Mesendoderm (in vitro differentiated cells): Measurements from ENCODE around the gene SPINDOC.

Experiments used
- DNase-seq: peaks from one replicate; pipeline ENCODE4 v3.0.0; 2013
- H2AK5ac ChIP-seq: 2 replicates; pipeline ENCODE4 v1.6.1; 2013; ENCODE audit warnings: low read length, inconsistent platforms
- H2BK120ac ChIP-seq: 2 replicates; pipeline ENCODE4 v1.6.1; 2013; ENCODE audit warnings: low read depth, mild to moderate bottlenecking, low read length, moderate library complexity, mixed read lengths
- H2BK15ac ChIP-seq: replicated peaks from 2 replicates; pipeline ENCODE4 v1.6.1; 2013; ENCODE audit warnings: low read depth, mild to moderate bottlenecking, moderate library complexity
- H2BK5ac ChIP-seq: 2 replicates; pipeline ENCODE4 v1.6.1; 2013; ENCODE audit warnings: low read length, inconsistent platforms
- H3K18ac ChIP-seq: 2 replicates; pipeline ENCODE4 v1.6.1; 2013; ENCODE audit warnings: mild to moderate bottlenecking, low read length, mixed read lengths
- H3K23ac ChIP-seq: one replicate; pipeline ENCODE4 v1.6.1; 2013; ENCODE audit warnings: low read length
- H3K27ac ChIP-seq: 2 replicates; pipeline ENCODE4 v1.5.1; 2013; ENCODE audit warnings: low read depth, mild to moderate bottlenecking, inconsistent platforms, low read length, moderate library complexity
- H3K27me3 ChIP-seq: 2 replicates; pipeline ENCODE4 v1.6.1; 2013; ENCODE audit warnings: low read length, control low read depth, mild to moderate bottlenecking, inconsistent platforms; ENCODE audit not compliant: insufficient read depth, poor library complexity
- H3K36me3 ChIP-seq: 2 replicates; pipeline ENCODE4 v1.6.1; 2013; ENCODE audit warnings: low read length, inconsistent platforms; ENCODE audit not compliant: control insufficient read depth, insufficient read depth
- H3K4ac ChIP-seq: one replicate; pipeline ENCODE4 v1.6.1; 2013; ENCODE audit warnings: low read depth, mild to moderate bottlenecking, low read length, moderate library complexity
- H3K4me1 ChIP-seq: 2 replicates; pipeline ENCODE4 v1.6.1; 2013; ENCODE audit warnings: low read depth, low read length, inconsistent platforms; ENCODE audit not compliant: control insufficient read depth
- H3K4me2 ChIP-seq: 2 replicates; pipeline ENCODE4 v1.6.1; 2013; ENCODE audit warnings: low read length
- H3K4me3 ChIP-seq: 2 replicates; pipeline ENCODE4 v1.5.1; 2013; ENCODE audit warnings: mild to moderate bottlenecking, low read length
- H3K56ac ChIP-seq: one replicate; pipeline ENCODE4 v1.6.1; 2013; ENCODE audit warnings: low read length
- H3K79me1 ChIP-seq: 2 replicates; pipeline ENCODE4 v1.6.1; 2013; ENCODE audit warnings: low read length, inconsistent platforms
- H3K79me2 ChIP-seq: 2 replicates; pipeline ENCODE4 v1.6.1; 2013; ENCODE audit warnings: mild to moderate bottlenecking, low read length; ENCODE audit not compliant: control insufficient read depth, insufficient read depth
- H3K9ac ChIP-seq: 2 replicates; pipeline ENCODE4 v1.6.1; 2013; ENCODE audit warnings: low read length, inconsistent platforms
- H4K5ac ChIP-seq: one replicate; pipeline ENCODE4 v1.6.1; 2013; ENCODE audit warnings: low read length
- H4K8ac ChIP-seq: one replicate; pipeline ENCODE4 v1.6.1; 2013; ENCODE audit warnings: low read depth, mild to moderate bottlenecking, control low read depth, low read length, moderate library complexity
- WGBS: extraction: QIAGEN DNeasy Blood & Tissue Kit; methylation state at CpG from one replicate; pipeline ENCODE4 v1.1.7; 2013; ENCODE audit warnings: low lambda C conversion rate, missing lambda C conversion rate; ENCODE audit not compliant: insufficient coverage; ENCODE audit errors: extremely low coverage; 5-methylcytosine and 5-hydroxymethylcytosine counted together

Gene SPINDOC

GRCh38 chr11:63847363-63847762 lies 34.1 kb downstream of the SPINDOC start:
- Histone ChIP-seq H3K79me1 (peaks cover 19% of the 10 kb centered on the region), H3K4me2 (no peak overlapping the region), H3K23ac (no peak overlapping the region), H3K4me3 (no peak overlapping the region), H3K36me3 (no peaks in the 10 kb centered on the region), H2AK5ac (no peak overlapping the region), H3K27me3 (no peaks in the 10 kb centered on the region), H3K27ac (peak overlapping the region; percentile 46), H3K4ac (peak overlapping the region; percentile 26), H4K8ac (no peak overlapping the region), H4K5ac (no peak overlapping the region), H2BK15ac (no peak overlapping the region), H3K56ac (peak overlapping the region; percentile 61), H2BK5ac (no peak overlapping the region), H3K18ac (peak overlapping the region; percentile 22), H3K79me2 (peaks cover 71% of the 10 kb centered on the region), H2BK120ac (no peak overlapping the region), H3K4me1 (peaks cover 15% of the 10 kb centered on the region), H3K9ac (peak overlapping the region; percentile 10)
- DNase-seq, result peak; percentile 84
- WGBS, result no CpG with 5 or more reads among the region's 3 CpGs

DNA sequence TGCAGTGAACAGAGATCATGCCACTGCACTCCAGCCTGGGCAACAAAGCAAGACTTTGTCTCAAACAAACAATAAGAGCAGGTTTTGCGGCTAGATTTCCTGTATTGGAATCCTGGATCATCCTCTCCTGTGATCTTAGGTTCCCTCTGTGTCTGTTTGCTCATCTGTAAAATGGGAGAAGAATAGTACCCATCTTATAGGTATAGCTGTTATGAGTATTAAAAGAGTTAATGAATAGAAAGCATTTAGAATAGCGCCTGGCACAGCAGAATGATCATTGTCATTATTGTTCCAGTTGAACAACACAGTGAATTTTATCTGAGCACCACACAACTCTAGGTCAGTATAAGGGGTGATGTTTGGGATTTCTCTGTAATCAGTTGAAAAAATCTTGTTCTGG lies 36.4 kb downstream of the SPINDOC start:
- no peak for DNase-seq
- no peak overlapping the region for H3K56ac ChIP-seq
- no peak overlapping the region for H4K8ac ChIP-seq
- H3K4me1 ChIP-seq, result peaks cover 11% of the 10 kb centered on the region
- H3K18ac ChIP-seq, result no peak overlapping the region
- H2BK5ac ChIP-seq, result no peak overlapping the region
- no peak overlapping the region for H2BK15ac ChIP-seq
- no peaks in the 10 kb centered on the region for H3K27me3 ChIP-seq
- H3K4me2 ChIP-seq, result no peak overlapping the region
- no peak overlapping the region for H3K4me3 ChIP-seq
- no peak overlapping the region for H3K27ac ChIP-seq
- no peak overlapping the region for H3K23ac ChIP-seq
- no peak overlapping the region for H3K9ac ChIP-seq
- peaks cover 53% of the 10 kb centered on the region for H3K79me2 ChIP-seq
- H3K79me1 ChIP-seq, result peaks cover 12% of the 10 kb centered on the region
- no peak overlapping the region for H2BK120ac ChIP-seq
- no peak overlapping the region for H3K4ac ChIP-seq
- no peak overlapping the region for H2AK5ac ChIP-seq
- WGBS, result no CpG with 5 or more reads among the region's 2 CpGs
- H3K36me3 ChIP-seq, result no peaks in the 10 kb centered on the region
- H4K5ac ChIP-seq, result no peak overlapping the region

- H2BK120ac ChIP-seq, result no peak overlapping the region
- WGBS, result no CpG with 5 or more reads among the region's 5 CpGs
These were observed 37.7 kb downstream of the SPINDOC start for GRCh38 chr11:63850920-63851319.

DNA sequence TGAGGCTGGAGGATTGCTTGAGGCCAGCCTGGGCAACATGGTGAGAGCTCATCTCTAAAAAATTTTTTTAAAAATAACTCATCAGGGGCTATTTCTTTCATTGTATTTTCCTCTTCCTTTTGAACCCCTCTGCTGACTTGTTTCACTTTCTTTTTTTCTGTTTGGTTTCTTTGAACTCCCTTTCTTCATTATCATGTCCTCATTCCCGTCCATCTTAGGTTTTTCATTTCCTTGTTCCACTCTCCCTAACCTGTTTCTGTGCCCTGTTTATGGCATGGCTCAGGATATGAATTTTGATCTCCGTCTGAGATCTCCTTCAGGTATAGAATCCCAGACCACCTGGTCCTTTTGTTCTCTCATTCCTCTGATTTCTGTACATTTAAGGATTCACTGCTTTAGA lies 38.1 kb downstream of the SPINDOC start:
- H3K4ac ChIP-seq, result no peak overlapping the region
- no peak overlapping the region for H3K56ac ChIP-seq
- no peak overlapping the region for H3K18ac ChIP-seq
- H3K4me3 ChIP-seq, result no peak overlapping the region
- H3K27me3 ChIP-seq, result no peaks in the 10 kb centered on the region
- H2BK120ac ChIP-seq, result no peak overlapping the region
- no peak overlapping the region for H4K8ac ChIP-seq
- no peak overlapping the region for H2BK5ac ChIP-seq
- peaks cover 5% of the 10 kb centered on the region for H3K4me1 ChIP-seq
- no peak overlapping the region for H2AK5ac ChIP-seq
- no peaks in the 10 kb centered on the region for H3K36me3 ChIP-seq
- H4K5ac ChIP-seq, result no peak overlapping the region
- peaks cover 48% of the 10 kb centered on the region for H3K79me2 ChIP-seq
- peaks cover 12% of the 10 kb centered on the region for H3K79me1 ChIP-seq
- no peak overlapping the region for H2BK15ac ChIP-seq
- H3K23ac ChIP-seq, result no peak overlapping the region
- H3K9ac ChIP-seq, result no peak overlapping the region
- WGBS, result no CpG with 5 or more reads among the region's 2 CpGs
- no peak overlapping the region for H3K4me2 ChIP-seq
- DNase-seq, result no peak
- H3K27ac ChIP-seq, result no peak overlapping the region

More at GRCh38 chr11:63850920-63851319, 37.7 kb downstream of the SPINDOC start:
- H3K4me2 ChIP-seq, result no peak overlapping the region
- no peak overlapping the region for H2BK5ac ChIP-seq
- H3K4me1 ChIP-seq, result peaks cover 5% of the 10 kb centered on the region
- H3K4me3 ChIP-seq, result no peak overlapping the region
- H4K5ac ChIP-seq, result no peak overlapping the region
- no peaks in the 10 kb centered on the region for H3K27me3 ChIP-seq
- no peak overlapping the region for H2AK5ac ChIP-seq
- H3K56ac ChIP-seq, result no peak overlapping the region
- no peak overlapping the region for H2BK15ac ChIP-seq
- no peak overlapping the region for H3K9ac ChIP-seq
- H3K23ac ChIP-seq, result no peak overlapping the region
- no peak overlapping the region for H4K8ac ChIP-seq
- no peak overlapping the region for H3K27ac ChIP-seq
- peaks cover 10% of the 10 kb centered on the region for H3K79me1 ChIP-seq
- peaks cover 47% of the 10 kb centered on the region for H3K79me2 ChIP-seq
- H3K4ac ChIP-seq, result no peak overlapping the region
- no peaks in the 10 kb centered on the region for H3K36me3 ChIP-seq
- no peak overlapping the region for H3K18ac ChIP-seq
- DNase-seq, result no peak

DNA sequence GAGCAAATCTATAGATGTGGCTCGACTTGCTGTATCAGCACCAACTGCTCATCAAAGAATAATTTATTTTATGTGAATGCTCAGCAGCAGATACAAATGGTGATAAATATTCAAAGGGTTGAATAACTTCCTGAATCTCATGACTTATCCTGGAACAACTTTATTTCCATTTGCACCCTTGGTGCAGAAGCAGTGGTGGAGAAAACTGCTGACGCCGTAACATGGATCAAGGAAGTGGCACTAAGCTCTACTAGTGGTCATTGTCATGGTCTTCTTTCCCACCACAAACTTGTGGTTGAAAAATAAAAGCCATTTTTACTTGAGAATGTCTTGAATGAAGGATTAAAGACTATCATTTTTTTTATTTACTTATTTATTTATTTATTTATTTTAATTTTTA lies 40.2 kb downstream of the SPINDOC start:
- Histone ChIP-seq H3K4me3 (no peak overlapping the region), H3K9ac (no peak overlapping the region), H2BK120ac (no peak overlapping the region), H3K4me2 (no peak overlapping the region), H4K8ac (no peak overlapping the region), H2BK15ac (no peak overlapping the region), H3K4ac (no peak overlapping the region), H3K56ac (no peak overlapping the region), H3K27me3 (no peaks in the 10 kb centered on the region), H3K36me3 (no peaks in the 10 kb centered on the region), H3K4me1 (no peaks in the 10 kb centered on the region), H2BK5ac (no peak overlapping the region), H3K27ac (no peak overlapping the region), H4K5ac (no peak overlapping the region), H3K23ac (no peak overlapping the region), H3K79me2 (peaks cover 43% of the 10 kb centered on the region), H2AK5ac (no peak overlapping the region), H3K18ac (no peak overlapping the region), H3K79me1 (peaks cover 13% of the 10 kb centered on the region)
- no peak for DNase-seq
- no CpG with 5 or more reads among the region's 3 CpGs for WGBS

GRCh38 chr11:63854696-63855095 lies 41.4 kb downstream of the SPINDOC start:
- Histone ChIP-seq H3K4ac (no peak overlapping the region), H2BK120ac (no peak overlapping the region), H3K18ac (no peak overlapping the region), H3K36me3 (no peaks in the 10 kb centered on the region), H3K27me3 (no peaks in the 10 kb centered on the region), H3K9ac (no peak overlapping the region), H3K4me2 (no peak overlapping the region), H2BK5ac (no peak overlapping the region), H2AK5ac (no peak overlapping the region), H3K27ac (no peak overlapping the region), H3K79me2 (peaks cover 34% of the 10 kb centered on the region), H3K4me1 (no peaks in the 10 kb centered on the region), H3K56ac (no peak overlapping the region), H2BK15ac (no peak overlapping the region), H4K5ac (no peak overlapping the region), H3K79me1 (peaks cover 11% of the 10 kb centered on the region), H3K4me3 (no peak overlapping the region), H3K23ac (no peak overlapping the region), H4K8ac (no peak overlapping the region)
- no peak for DNase-seq
- WGBS, result no CpG with 5 or more reads among the region's 4 CpGs
